ENCODE data around the gene CPED1. TPM values are rescaled to one million over a fixed set of nuclear protein-coding genes. Genes with fewer than 3 reads are reported as not detected.
"Not testable (repeated sequence)": the region's sequence is repeated elsewhere in the genome, so short reads cannot be mapped to it uniquely, and the experiment has no call there.

Gene CPED1
- total RNA-seq, 4 donors from 2014 or later, result 7.4 to 19.6 (median 11.4) TPM

DNA sequence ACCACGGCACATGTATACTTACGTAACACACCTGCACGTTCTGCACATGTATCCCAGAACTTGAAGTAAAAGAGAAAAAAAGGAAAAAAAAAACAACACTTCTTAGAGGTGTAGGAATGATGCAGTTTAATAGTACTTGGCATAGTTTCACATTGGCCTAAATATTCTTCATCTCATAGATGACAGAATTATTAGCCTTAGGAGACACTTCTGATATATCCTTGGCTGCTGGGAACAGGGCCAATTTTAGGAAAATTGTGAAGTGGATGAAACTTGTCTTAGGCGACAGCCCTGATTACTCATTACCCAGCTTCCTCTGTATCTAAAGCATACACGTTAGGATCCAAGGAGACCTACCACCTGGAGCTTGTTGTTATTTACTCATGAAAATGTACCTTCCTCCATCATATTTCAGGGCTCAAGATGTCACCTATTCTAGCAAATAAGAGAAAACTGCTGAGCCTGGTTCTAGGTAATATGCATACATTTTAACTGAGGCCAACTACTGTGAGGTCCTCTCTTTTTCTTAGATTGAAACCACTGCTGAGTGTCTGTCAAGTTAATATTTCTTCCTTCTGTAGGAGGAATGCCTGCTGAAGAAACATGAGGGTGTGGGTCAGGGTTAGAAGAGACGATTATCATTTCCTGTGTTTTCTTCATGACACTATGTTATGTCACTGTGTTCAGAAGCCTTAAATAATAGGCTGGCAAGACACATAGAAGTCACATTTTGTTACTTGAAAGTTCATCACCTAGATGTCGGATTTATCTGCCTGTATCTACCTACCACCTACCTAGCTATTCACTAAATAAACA lies 44.3 kb downstream of the CPED1 start:
- intact Hi-C loops (cut with DNase I), result no loop called here
- Histone ChIP-seq H3K27me3 (no peaks in the 10 kb centered on the region), H3K36me3 (no peaks in the 10 kb centered on the region), H3K4me3 (replicated peaks in 1 of 3) (no peak overlapping the region), H3K27ac (no peak overlapping the region), H3K4me1 (peaks cover 0 to 3% of the 10 kb centered on the region in 2 donors), H3K9me3 (no peaks in the 10 kb centered on the region)
- TF ChIP-seq POLR2A (IDR thresholded peaks at IDR 0.05) (no peak), CTCF (IDR thresholded peaks at IDR 0.05) (no peak)
- WGBS, 2 donors, result 69% methylated on average over 7 of the region's 7 CpGs
- DNase-seq, result no peak

GRCh38 chr7:121034929-121035328 lies 46.4 kb downstream of the CPED1 start:
- H3K27me3 ChIP-seq, result no peaks in the 10 kb centered on the region
- TF ChIP-seq POLR2A (IDR thresholded peaks at IDR 0.05), result no peak
- no peak for TF ChIP-seq CTCF (IDR thresholded peaks at IDR 0.05)
- H3K4me1 ChIP-seq, result no peaks in the 10 kb centered on the region
- no peak for DNase-seq
- no peaks in the 10 kb centered on the region for H3K36me3 ChIP-seq
- H3K27ac ChIP-seq, result no peak overlapping the region
- no peaks in the 10 kb centered on the region for H3K9me3 ChIP-seq
- H3K4me3 ChIP-seq (replicated peaks in 1 of 3), result no peak overlapping the region
- intact Hi-C loops (cut with DNase I), result no loop called here

- H3K27ac ChIP-seq; H3K4me1 ChIP-seq; H3K9me3 ChIP-seq; DNase-seq; H3K27me3 ChIP-seq; H3K4me3 ChIP-seq (replicated peaks in 1 of 3); intact Hi-C loops (cut with DNase I); H3K36me3 ChIP-seq: not testable (repeated sequence)
Measured at GRCh38 chr7:121036776-121037175, 48.3 kb downstream of the CPED1 start.

DNA sequence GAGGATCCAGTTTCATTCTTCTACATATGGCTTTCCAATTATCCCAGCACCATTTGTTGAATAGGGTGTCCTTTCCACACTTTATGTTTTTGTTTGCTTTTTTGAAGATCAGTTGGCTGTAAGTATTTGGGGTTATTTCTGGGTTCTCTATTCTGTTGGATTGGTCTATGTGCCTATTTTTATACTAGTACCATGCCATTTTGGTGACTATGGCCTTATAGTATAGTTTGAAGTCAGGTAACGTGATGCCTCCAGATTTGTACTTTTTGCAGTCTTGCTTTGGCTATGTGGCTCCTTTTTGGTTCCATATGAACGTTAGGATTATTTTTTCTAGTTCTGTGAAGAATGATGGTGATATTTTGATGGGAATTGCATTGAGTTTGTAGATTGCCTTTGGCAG lies 48.8 kb downstream of the CPED1 start:
- H3K27ac ChIP-seq; H3K4me3 ChIP-seq (replicated peaks in 1 of 3); H3K36me3 ChIP-seq; intact Hi-C loops (cut with DNase I); H3K4me1 ChIP-seq; H3K9me3 ChIP-seq; H3K27me3 ChIP-seq; DNase-seq: not testable (repeated sequence)
- WGBS, 2 donors, result 86 to 94% methylated on average over 2 of the region's 2 CpGs

GRCh38 chr7:121037957-121038716 lies 49.6 kb downstream of the CPED1 start:
- TF ChIP-seq POLR2A (IDR thresholded peaks at IDR 0.05), result no peak
- Histone ChIP-seq H3K36me3 (no peaks in the 10 kb centered on the region), H3K27ac (no peak overlapping the region), H3K9me3 (no peaks in the 10 kb centered on the region), H3K27me3 (no peaks in the 10 kb centered on the region), H3K4me1 (no peaks in the 10 kb centered on the region), H3K4me3 (replicated peaks in 1 of 3) (no peak overlapping the region)
- intact Hi-C loops (cut with DNase I), result no loop called here
- no peak for DNase-seq
- 84 to 86% methylated on average over 4 of the region's 4 CpGs for WGBS, 2 donors

DNA sequence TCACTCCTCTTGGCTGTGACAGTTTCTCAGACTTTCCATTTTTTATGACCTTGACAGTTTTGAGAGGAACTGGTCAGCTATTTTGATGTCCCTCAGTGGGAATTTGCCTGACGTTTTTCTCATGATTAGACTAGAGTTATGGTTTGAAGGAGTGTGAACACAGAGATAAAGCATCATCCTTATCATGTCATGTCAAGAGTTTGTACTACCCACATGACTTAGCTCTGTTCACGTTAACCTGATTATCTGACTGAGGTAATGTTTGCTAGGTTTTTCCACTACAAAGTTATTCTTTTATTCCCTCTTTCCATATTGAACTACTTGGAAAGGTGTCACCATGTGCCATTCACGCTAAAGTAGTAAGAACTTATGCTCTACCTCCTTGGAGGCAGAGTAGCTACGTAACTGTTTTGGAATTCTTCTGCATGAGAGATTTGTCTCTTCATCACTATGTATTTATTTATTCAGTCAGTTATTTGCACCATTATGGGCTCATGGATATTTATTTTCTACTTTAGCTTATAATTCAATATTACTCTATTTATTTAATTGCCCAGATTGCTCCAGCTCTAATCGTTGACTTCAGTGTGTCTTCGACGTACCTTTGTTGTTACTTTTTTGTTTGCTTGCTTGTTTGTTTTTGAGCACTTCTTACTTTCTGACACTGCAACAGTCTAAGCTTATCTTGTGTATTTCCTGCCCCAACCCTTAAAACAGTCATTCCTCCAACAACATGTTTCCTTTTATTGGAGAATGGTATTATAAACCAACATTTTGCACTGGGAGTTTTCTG lies 50.4 kb downstream of the CPED1 start:
- no peak for DNase-seq

More for the DNA sequence above, 50.4 kb downstream of the CPED1 start:
- H3K27me3 ChIP-seq, result no peaks in the 10 kb centered on the region
- H3K9me3 ChIP-seq, result no peaks in the 10 kb centered on the region
- no peak overlapping the region for H3K27ac ChIP-seq
- no peaks in the 10 kb centered on the region for H3K4me1 ChIP-seq
- H3K4me3 ChIP-seq (replicated peaks in 1 of 3), result no peak overlapping the region
- no peaks in the 10 kb centered on the region for H3K36me3 ChIP-seq
- intact Hi-C loops (cut with DNase I), result no loop called here
- TF ChIP-seq POLR2A (IDR thresholded peaks at IDR 0.05), result no peak
- TF ChIP-seq CTCF (IDR thresholded peaks at IDR 0.05), result no peak
- 71 to 75% methylated on average over 7 of the region's 7 CpGs for WGBS, 2 donors
